ENCODE measurements around the gene PDE4D.
"Not testable (repeated sequence)": the region's sequence is repeated elsewhere in the genome, so short reads cannot be mapped to it uniquely, and the experiment has no call there.

The PDE4D gene

GRCh38 chr5:59312223-59312622 is 581.3 kb downstream of the PDE4D start:
- DNase-seq = no peak

- DNase-seq = not testable (repeated sequence)
These were observed 584.8 kb downstream of the PDE4D start for GRCh38 chr5:59308685-59309084.

- not testable (repeated sequence) for DNase-seq
These were observed 590.2 kb downstream of the PDE4D start for GRCh38 chr5:59303289-59303716.

GRCh38 chr5:59302509-59302908 is 591.0 kb downstream of the PDE4D start:
- DNase-seq = not testable (repeated sequence)

- DNase-seq = no peak
These were observed 591.8 kb downstream of the PDE4D start for GRCh38 chr5:59301727-59302126.

- no peak for DNase-seq
These were observed 592.6 kb downstream of the PDE4D start for GRCh38 chr5:59300930-59301329.

- DNase-seq = no peak
These were observed 594.5 kb downstream of the PDE4D start for GRCh38 chr5:59299006-59299405.

GRCh38 chr5:59296317-59297264 is 596.9 kb downstream of the PDE4D start:
- no peak for DNase-seq

GRCh38 chr5:59293700-59294099 is 599.8 kb downstream of the PDE4D start:
- DNase-seq = no peak

- no peak for DNase-seq
These were observed 601.6 kb downstream of the PDE4D start for GRCh38 chr5:59291941-59292340.

- no peak for DNase-seq
These were observed 605.6 kb downstream of the PDE4D start for GRCh38 chr5:59287884-59288283.

GRCh38 chr5:59287361-59287760 is 606.2 kb downstream of the PDE4D start:
- no peak for DNase-seq

GRCh38 chr5:59286510-59286909 is 607.0 kb downstream of the PDE4D start:
- no peak for DNase-seq

- no peak for DNase-seq
These were observed 608.1 kb downstream of the PDE4D start for GRCh38 chr5:59285300-59286016.

- no peak for DNase-seq
These were observed 610.8 kb downstream of the PDE4D start for GRCh38 chr5:59282726-59283125.

- DNase-seq = no peak
These were observed 613.5 kb downstream of the PDE4D start for GRCh38 chr5:59279979-59280378.

GRCh38 chr5:59276917-59277372 is 616.6 kb downstream of the PDE4D start:
- DNase-seq = no peak

- DNase-seq = no peak
These were observed 617.2 kb downstream of the PDE4D start for GRCh38 chr5:59276325-59276675.

- DNase-seq = no peak
These were observed 617.8 kb downstream of the PDE4D start for GRCh38 chr5:59275510-59276324.

GRCh38 chr5:59275170-59275509 is 618.4 kb downstream of the PDE4D start:
- DNase-seq = no peak

- DNase-seq = no peak
These were observed 619.4 kb downstream of the PDE4D start for GRCh38 chr5:59274106-59274636.

GRCh38 chr5:59272809-59273427 is 620.6 kb downstream of the PDE4D start:
- no peak for DNase-seq

Measured in NCI-H2171 treated with DMSO at 0.1 percent for 48 hours (cell line).